Fibroblast of pulmonary artery (primary cell): Measurements from ENCODE around the gene NAB2.

Source experiments
- DNase-seq: peaks from one replicate; pipeline ENCODE4 v3.0.0-alpha.2; 2010; ENCODE audit warnings: low read depth
- H3K4me3 ChIP-seq: replicated peaks from 2 replicates; pipeline ENCODE4 v1.5.1; 2011; ENCODE audit warnings: low read depth, mild to moderate bottlenecking, control low read depth, low read length, moderate library complexity
- TF ChIP-seq, protein P1 (sequence below): IDR thresholded peaks from 2 replicates; pipeline ENCODE4 v1.5.1; 2011; ENCODE audit warnings: mild to moderate bottlenecking, control low read depth, low read length, inconsistent platforms; ENCODE audit errors: missing control alignments

Gene NAB2

DNA sequence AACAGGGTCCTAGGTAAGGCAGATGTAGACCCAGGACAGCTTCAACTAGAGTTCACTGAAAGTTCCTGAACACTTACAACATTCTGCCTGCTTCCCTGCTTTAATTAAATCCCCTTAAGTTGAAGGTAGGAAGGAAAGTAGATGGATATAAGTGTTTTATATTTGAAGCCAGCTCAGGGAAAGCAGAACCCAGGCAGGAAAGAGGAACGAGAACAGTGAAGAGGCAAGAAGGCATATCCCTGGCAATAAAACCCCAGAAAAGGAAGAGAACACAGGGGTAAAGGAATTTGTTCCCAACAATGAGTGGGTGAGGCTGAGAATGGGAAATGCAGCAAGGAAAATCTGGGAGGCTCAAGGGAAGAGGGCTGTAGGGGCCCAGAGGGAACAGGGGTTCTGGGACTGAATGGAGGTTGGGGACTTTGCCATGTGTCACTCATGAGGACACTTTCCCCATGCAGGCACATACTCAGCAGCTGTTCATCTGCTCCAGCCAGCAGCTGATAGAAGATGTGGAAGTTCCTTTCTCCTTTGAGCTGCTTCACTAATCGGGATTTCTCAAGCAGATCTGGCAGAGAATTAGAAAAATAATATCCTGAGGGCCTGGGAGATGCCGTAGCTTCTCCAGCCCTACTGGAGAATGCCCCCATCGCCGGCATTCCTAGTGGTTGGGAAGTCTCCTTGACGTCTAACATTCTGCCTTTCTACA is 42.7 kb upstream of the NAB2 start:
- no peak for DNase-seq
- TF ChIP-seq, protein P1, sequence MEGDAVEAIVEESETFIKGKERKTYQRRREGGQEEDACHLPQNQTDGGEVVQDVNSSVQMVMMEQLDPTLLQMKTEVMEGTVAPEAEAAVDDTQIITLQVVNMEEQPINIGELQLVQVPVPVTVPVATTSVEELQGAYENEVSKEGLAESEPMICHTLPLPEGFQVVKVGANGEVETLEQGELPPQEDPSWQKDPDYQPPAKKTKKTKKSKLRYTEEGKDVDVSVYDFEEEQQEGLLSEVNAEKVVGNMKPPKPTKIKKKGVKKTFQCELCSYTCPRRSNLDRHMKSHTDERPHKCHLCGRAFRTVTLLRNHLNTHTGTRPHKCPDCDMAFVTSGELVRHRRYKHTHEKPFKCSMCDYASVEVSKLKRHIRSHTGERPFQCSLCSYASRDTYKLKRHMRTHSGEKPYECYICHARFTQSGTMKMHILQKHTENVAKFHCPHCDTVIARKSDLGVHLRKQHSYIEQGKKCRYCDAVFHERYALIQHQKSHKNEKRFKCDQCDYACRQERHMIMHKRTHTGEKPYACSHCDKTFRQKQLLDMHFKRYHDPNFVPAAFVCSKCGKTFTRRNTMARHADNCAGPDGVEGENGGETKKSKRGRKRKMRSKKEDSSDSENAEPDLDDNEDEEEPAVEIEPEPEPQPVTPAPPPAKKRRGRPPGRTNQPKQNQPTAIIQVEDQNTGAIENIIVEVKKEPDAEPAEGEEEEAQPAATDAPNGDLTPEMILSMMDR: no peak
- no peak overlapping the region for H3K4me3 ChIP-seq

DNA sequence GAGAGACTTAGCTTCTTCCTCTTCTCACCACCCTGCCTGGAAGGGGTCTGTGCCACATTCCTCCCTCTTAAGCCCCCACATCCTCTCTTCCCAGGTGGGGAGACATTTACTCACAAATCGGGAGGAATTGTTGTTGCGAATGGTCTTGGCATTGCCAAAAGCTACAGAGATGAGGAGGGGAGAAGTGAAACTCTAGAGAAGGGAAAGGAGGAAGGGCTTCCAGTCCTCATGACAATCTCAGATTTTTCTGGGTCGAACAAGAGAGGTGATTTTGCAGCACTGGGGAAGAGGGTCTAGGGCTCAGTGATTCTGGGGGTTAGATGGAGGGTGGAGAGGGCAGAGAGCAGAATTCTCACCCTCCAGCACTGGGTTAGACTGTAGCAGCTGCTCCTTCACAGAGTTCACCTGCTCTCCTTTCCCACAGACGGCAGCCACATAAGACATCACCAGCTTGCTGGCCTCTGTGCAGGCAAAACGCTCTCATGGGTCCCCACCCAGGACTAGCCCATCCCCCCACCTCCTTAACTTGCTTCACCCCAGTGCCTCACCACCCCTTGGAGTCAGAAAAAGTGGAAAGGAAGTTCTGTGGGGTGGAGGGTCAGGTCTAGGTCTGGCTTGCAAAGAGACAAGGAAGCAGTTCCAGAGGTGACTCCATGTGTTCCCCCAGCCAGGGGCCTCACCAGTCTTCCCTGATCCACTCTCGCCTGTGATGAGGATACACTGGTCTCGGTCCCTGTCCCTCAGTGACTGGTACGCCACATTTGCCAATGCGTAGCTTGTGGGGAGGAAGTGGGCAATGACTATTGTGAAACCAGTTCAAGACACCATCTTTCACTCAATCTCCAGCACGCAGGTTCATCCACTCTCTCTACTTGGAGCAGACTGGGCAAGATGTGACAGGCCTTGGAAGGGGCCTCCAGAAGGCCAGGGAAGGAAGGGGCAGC is 41.7 kb upstream of the NAB2 start:
- H3K4me3 ChIP-seq: no peak overlapping the region
- TF ChIP-seq, protein P1: no peak
- DNase-seq: no peak

DNA sequence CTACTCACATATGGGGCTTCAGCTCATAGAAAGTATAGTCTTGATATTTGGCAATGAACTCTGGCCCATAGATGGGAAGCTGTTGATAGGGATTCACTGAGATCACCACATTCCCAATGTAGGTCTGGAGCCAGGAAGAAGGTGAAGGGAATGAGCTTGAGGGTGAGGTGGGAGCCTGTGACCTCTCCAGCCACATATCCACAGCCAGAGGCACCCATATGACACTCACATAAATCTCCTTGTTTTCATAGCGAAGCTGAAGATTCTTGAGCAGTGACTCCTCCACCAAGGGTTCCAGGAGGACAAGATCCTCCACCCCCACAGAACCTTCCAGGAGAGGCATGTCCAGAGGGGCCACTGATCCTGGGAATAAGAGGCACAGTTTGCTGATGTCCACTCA is 40.9 kb upstream of the NAB2 start:
- no peak for DNase-seq
- H3K4me3 ChIP-seq: no peak overlapping the region
- TF ChIP-seq, protein P1: no peak

DNA sequence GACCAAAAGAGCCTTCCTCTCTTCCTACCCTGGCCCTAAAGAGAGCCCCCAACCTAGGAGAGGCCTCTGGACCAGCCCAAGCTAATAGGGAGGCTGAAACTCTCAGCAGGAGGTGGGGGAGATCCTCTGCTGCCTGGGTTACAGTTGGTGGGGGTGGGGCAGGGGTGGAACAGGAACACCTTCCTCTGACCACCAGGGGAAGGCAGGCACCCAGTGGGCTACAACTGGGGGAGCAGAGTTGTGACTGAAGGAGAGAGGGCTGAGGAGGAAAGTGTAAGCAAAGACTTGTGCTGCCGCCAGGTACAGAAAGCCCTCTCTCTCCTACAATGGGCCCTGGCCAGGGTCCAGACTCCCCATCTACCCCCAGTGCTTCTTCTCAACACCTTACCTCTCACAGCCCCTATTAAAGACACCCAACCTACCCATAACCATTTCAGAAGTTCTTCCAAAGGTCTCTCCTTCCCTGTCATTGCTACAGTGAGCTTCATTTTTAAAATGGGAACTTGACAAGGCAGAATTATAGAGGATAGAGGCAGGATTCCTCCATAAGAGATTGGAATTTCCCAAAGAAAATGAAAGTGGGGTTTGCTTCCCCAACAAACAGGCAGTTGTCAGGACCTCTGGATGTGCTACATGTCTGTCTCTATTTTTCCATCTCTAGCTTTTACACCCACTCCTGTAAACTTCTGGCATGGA is 40.3 kb upstream of the NAB2 start:
- no peak overlapping the region for H3K4me3 ChIP-seq
- TF ChIP-seq, protein P1: no peak
- DNase-seq: no peak

DNA sequence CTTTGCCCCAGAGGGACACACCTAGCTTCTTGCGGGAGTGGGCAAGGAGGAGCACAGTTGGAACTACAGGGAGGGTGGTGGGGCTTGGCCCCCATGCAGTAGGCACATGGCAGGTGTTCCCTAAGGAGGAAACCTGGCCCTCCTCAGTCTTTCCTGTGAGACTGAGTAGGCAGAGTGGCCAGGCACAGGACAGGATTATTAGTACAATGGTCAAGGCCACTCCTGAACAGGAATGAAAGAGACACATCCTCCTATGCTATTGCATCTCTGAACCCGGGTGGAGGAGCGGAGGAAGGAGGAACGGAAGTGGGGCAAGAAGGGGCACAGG is 39.8 kb upstream of the NAB2 start:
- TF ChIP-seq, protein P1: no peak
- no peak for DNase-seq
- H3K4me3 ChIP-seq: no peak overlapping the region

DNA sequence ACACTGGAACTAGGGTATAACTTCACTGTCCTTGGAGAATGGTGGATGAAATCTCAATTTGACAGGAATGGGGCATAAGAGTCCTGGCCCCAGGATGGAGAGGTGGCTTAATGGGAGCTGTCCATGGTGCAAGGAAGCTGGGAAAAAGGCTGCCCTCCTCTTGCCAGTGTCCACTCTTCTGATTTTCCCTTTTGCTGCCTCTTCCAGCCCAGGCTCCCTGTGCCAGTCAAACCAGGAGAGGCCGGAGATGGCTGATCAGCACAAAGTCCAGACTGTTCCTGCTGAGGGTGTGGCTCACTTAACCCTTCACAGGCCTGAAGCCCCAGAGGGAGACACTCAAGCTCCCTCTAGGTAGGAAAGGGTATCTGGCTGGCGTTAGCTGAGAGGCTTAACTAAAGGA is 39.0 kb upstream of the NAB2 start, which contains the start of gene MYO1A:
Gene MYO1A, minus strand, starts transcription at position 240 of the 400 bp plus-strand sequence. CDS start 1,806 bp downstream, outside the sequence.
- H3K4me3 ChIP-seq: no peak within 1 kb of the TSS
- TF ChIP-seq, protein P1: no peak
- DNase-seq: peak; percentile 13
